EL (cell line): ENCODE measurements around the gene KIF20B.
"Not testable (repeated sequence)": the region's sequence is repeated elsewhere in the genome, so short reads cannot be mapped to it uniquely, and the experiment has no call there.

ENCODE experiments used
- DNase-seq: peaks from one replicate; pipeline ENCODE4 v3.0.0-alpha.2; 2016

KIF20B gene

GRCh38 chr10:89789188-89789877, 87.9 kb downstream of the KIF20B start:
- no peak for DNase-seq

GRCh38 chr10:89792187-89792586, 90.8 kb downstream of the KIF20B start:
- peak; percentile 42 for DNase-seq

GRCh38 chr10:89793649-89794254, 92.4 kb downstream of the KIF20B start:
- peak; percentile 70 for DNase-seq

- no peak for DNase-seq
Observed at GRCh38 chr10:89795840-89796239, 94.5 kb downstream of the KIF20B start.

GRCh38 chr10:89798092-89798491, 96.7 kb downstream of the KIF20B start:
- DNase-seq = no peak

- no peak for DNase-seq
Observed at GRCh38 chr10:89799573-89799972, 98.2 kb downstream of the KIF20B start.

- DNase-seq = no peak
Observed at GRCh38 chr10:89805599-89806013, 104.2 kb downstream of the KIF20B start.

GRCh38 chr10:89808842-89809241, 107.5 kb downstream of the KIF20B start:
- no peak for DNase-seq

- no peak for DNase-seq
Observed at GRCh38 chr10:89809766-89810165, 108.4 kb downstream of the KIF20B start.

GRCh38 chr10:89810908-89811525, 109.6 kb downstream of the KIF20B start:
- no peak for DNase-seq

GRCh38 chr10:89813546-89813945, 112.2 kb downstream of the KIF20B start:
- no peak for DNase-seq

GRCh38 chr10:89814278-89814677, 112.9 kb downstream of the KIF20B start:
- no peak for DNase-seq

- DNase-seq = no peak
Observed at GRCh38 chr10:89815049-89815853, 113.9 kb downstream of the KIF20B start.

- not testable (repeated sequence) for DNase-seq
Observed at GRCh38 chr10:89819008-89819407, 117.6 kb downstream of the KIF20B start.
